Measurements from ENCODE around the gene SULF2.

Gene SULF2

GRCh38 chr20:47719211-47719610 lies 66.1 kb downstream of the SULF2 start:
- no peak overlapping the region for H3K27ac ChIP-seq
- no peak for DNase-seq (ENCODE audit: low spot score)
- POLR2A ChIA-PET (ENCODE audit: low non-redundant PET), result interaction anchor here (0.6 kb wide), 1 partner anchor 145 kb away, joined by 3 read pairs; no protein-coding TSS in a partner anchor
- no peak for TF ChIP-seq CTCF (conservative IDR thresholded peaks at IDR 0.05; ENCODE audit: low read depth)
- CTCF ChIA-PET, result no interaction called here

- TF ChIP-seq CTCF (conservative IDR thresholded peaks at IDR 0.05; ENCODE audit: low read depth), result no peak
- no peak overlapping the region for H3K27ac ChIP-seq
- POLR2A ChIA-PET (ENCODE audit: low non-redundant PET), result no interaction called here
- no peak for DNase-seq (ENCODE audit: low spot score)
- CTCF ChIA-PET, result interaction anchor here (0.5 kb wide), 1 partner anchor 1465 kb away, joined by 3 read pairs; no protein-coding TSS in a partner anchor
These were observed 66.9 kb downstream of the SULF2 start for GRCh38 chr20:47718398-47718797.

GRCh38 chr20:47717421-47717820 lies 67.9 kb downstream of the SULF2 start:
- DNase-seq (ENCODE audit: low spot score), result no peak
- CTCF ChIA-PET, result interaction anchor here (0.6 kb wide), 1 partner anchor 411 kb away, joined by 4 read pairs; no protein-coding TSS in a partner anchor
- no peak for TF ChIP-seq CTCF (conservative IDR thresholded peaks at IDR 0.05; ENCODE audit: low read depth)
- POLR2A ChIA-PET (ENCODE audit: low non-redundant PET), result no interaction called here
- peak overlapping the region; percentile 15 for H3K27ac ChIP-seq

GRCh38 chr20:47713878-47714450 lies 71.3 kb downstream of the SULF2 start:
- peak overlapping the region; percentile 33 for H3K27ac ChIP-seq
- TF ChIP-seq CTCF (conservative IDR thresholded peaks at IDR 0.05; ENCODE audit: low read depth), result no peak
- ChIA-PET CTCF (no interaction called here), POLR2A (ENCODE audit: low non-redundant PET) (no interaction called here)
- no peak for DNase-seq (ENCODE audit: low spot score)

- ChIA-PET POLR2A (ENCODE audit: low non-redundant PET) (no interaction called here), CTCF (no interaction called here)
- no peak for TF ChIP-seq CTCF (conservative IDR thresholded peaks at IDR 0.05; ENCODE audit: low read depth)
- peak overlapping the region; percentile 33 for H3K27ac ChIP-seq
- no peak for DNase-seq (ENCODE audit: low spot score)
These were observed 72.1 kb downstream of the SULF2 start for GRCh38 chr20:47713163-47713562.

GRCh38 chr20:47711046-47711752 lies 74.1 kb downstream of the SULF2 start:
- POLR2A ChIA-PET (ENCODE audit: low non-redundant PET), result no interaction called here
- H3K27ac ChIP-seq, result peak overlapping the region; percentile 44
- no peak for DNase-seq (ENCODE audit: low spot score)
- TF ChIP-seq CTCF (conservative IDR thresholded peaks at IDR 0.05; ENCODE audit: low read depth), result no peak
- CTCF ChIA-PET, result interaction anchor here (0.6 kb wide), 1 partner anchor 693 kb away, joined by 4 read pairs; no protein-coding TSS in a partner anchor
